Loucy (cell line): ENCODE measurements around the gene DLG2.

Source experiments
- H2AFZ ChIP-seq: fragments of 200-600 bp; sonication (generic); 2 replicates; pipeline ENCODE4 v1.6.0; 2016; ENCODE audit warnings: antibody characterized with exemption, mild to moderate bottlenecking, low read length, moderate library complexity
- H3F3A ChIP-seq: fragments of 200-600 bp; 2 replicates; pipeline ENCODE4 v1.6.0; 2016; ENCODE audit warnings: antibody characterized with exemption, low read depth, mild to moderate bottlenecking
- H3K27me3 ChIP-seq: fragments of 200-600 bp; sonication (generic); 2 replicates; pipeline ENCODE4 v1.6.1; 2014; ENCODE audit warnings: low read length, mild to moderate bottlenecking; ENCODE audit not compliant: insufficient read depth, poor library complexity, severe bottlenecking
- H3K36me3 ChIP-seq: fragments of 200-600 bp; sonication (generic); 2 replicates; pipeline ENCODE4 v1.6.1; 2016; ENCODE audit warnings: low read length; ENCODE audit not compliant: insufficient read depth
- H3K4me1 ChIP-seq: fragments of 200-600 bp; sonication (generic); 2 replicates; pipeline ENCODE4 v1.5.1; 2014; ENCODE audit warnings: low read length, mild to moderate bottlenecking; ENCODE audit not compliant: insufficient read depth, poor library complexity, severe bottlenecking
- H3K4me2 ChIP-seq: fragments of 200-600 bp; sonication (generic); 2 replicates; pipeline ENCODE4 v1.6.0; 2014; ENCODE audit warnings: antibody characterized with exemption, low read length, low read depth, mild to moderate bottlenecking; ENCODE audit not compliant: poor library complexity, severe bottlenecking
- H3K4me3 ChIP-seq: fragments of 200-600 bp; sonication (generic); 2 replicates; pipeline ENCODE4 v1.5.1; 2014; ENCODE audit warnings: low read length, mild to moderate bottlenecking, mixed read lengths; ENCODE audit not compliant: poor library complexity, severe bottlenecking
- H3K79me2 ChIP-seq: fragments of 200-600 bp; sonication (generic); 2 replicates; pipeline ENCODE4 v1.6.1; 2014; ENCODE audit warnings: low read length; ENCODE audit not compliant: insufficient read depth
- H3K9ac ChIP-seq: fragments of 200-600 bp; sonication (generic); 2 replicates; pipeline ENCODE4 v1.6.0; 2014; ENCODE audit warnings: mild to moderate bottlenecking, low read depth, low read length, moderate library complexity; ENCODE audit not compliant: poor library complexity, severe bottlenecking
- H3K9me2 ChIP-seq: fragments of 200-600 bp; sonication (generic); replicated peaks from 2 replicates; pipeline ENCODE4 v1.6.1; 2016; ENCODE audit warnings: low read depth, low read length, mixed read lengths
- H3K9me3 ChIP-seq: fragments of 200-600 bp; sonication (generic); 2 replicates; pipeline ENCODE4 v1.6.1; 2014; ENCODE audit warnings: mild to moderate bottlenecking, antibody characterized with exemption, low read length, low read depth; ENCODE audit not compliant: insufficient read depth
- H4K20me1 ChIP-seq: fragments of 200-600 bp; sonication (generic); 2 replicates; pipeline ENCODE4 v1.6.0; 2014; ENCODE audit warnings: antibody characterized with exemption, low read length, mild to moderate bottlenecking; ENCODE audit not compliant: insufficient read depth, poor library complexity, severe bottlenecking
- CTCF ChIP-seq: fragments of 200-600 bp; sonication (generic); conservative IDR thresholded peaks from 2 replicates; pipeline ENCODE4 v1.5.1; 2014; ENCODE audit warnings: mild to moderate bottlenecking, antibody characterized with exemption, low read length
- EZH2phosphoT487 ChIP-seq: fragments of 200-600 bp; IDR thresholded peaks from 2 replicates; pipeline ENCODE4 v1.6.1; 2018; ENCODE audit warnings: antibody characterized with exemption, mild to moderate bottlenecking, moderate library complexity, borderline replicate concordance

The DLG2 gene

GRCh38 chr11:83819931-83820549 is 1807.1 kb downstream of the DLG2 start:
- Histone ChIP-seq H3K9me2 (no peaks in the 10 kb centered on the region), H3K79me2 (no peaks in the 10 kb centered on the region), H3K4me3 (no peak overlapping the region), H3F3A (no peaks in the 10 kb centered on the region), H3K4me1 (no peaks in the 10 kb centered on the region), H3K36me3 (no peaks in the 10 kb centered on the region), H3K9me3 (no peaks in the 10 kb centered on the region), H3K4me2 (no peak overlapping the region), H3K27me3 (no peaks in the 10 kb centered on the region), H2AFZ (no peak overlapping the region), H4K20me1 (no peaks in the 10 kb centered on the region), H3K9ac (no peak overlapping the region)
- TF ChIP-seq EZH2phosphoT487 (no peak), CTCF (peak; percentile 70)

- H3K9me2 ChIP-seq = no peaks in the 10 kb centered on the region
- no peaks in the 10 kb centered on the region for H4K20me1 ChIP-seq
- no peak overlapping the region for H3K4me3 ChIP-seq
- H3K4me1 ChIP-seq = no peaks in the 10 kb centered on the region
- no peak overlapping the region for H3K4me2 ChIP-seq
- TF ChIP-seq CTCF (no peak), EZH2phosphoT487 (no peak)
- H2AFZ ChIP-seq = no peak overlapping the region
- H3K27me3 ChIP-seq = no peaks in the 10 kb centered on the region
- no peaks in the 10 kb centered on the region for H3K9me3 ChIP-seq
- no peaks in the 10 kb centered on the region for H3K36me3 ChIP-seq
- H3K79me2 ChIP-seq = no peaks in the 10 kb centered on the region
- no peak overlapping the region for H3K9ac ChIP-seq
- H3F3A ChIP-seq = no peaks in the 10 kb centered on the region
Measured at GRCh38 chr11:83818349-83818748, 1808.8 kb downstream of the DLG2 start.

GRCh38 chr11:83816572-83817187 is 1810.5 kb downstream of the DLG2 start:
- H3K9me3 ChIP-seq = no peaks in the 10 kb centered on the region
- H3K9me2 ChIP-seq = no peaks in the 10 kb centered on the region
- H3K4me2 ChIP-seq = no peak overlapping the region
- H2AFZ ChIP-seq = no peak overlapping the region
- H4K20me1 ChIP-seq = no peaks in the 10 kb centered on the region
- H3K4me1 ChIP-seq = no peaks in the 10 kb centered on the region
- TF ChIP-seq CTCF (peak; percentile 80), EZH2phosphoT487 (no peak)
- no peaks in the 10 kb centered on the region for H3K79me2 ChIP-seq
- no peak overlapping the region for H3K4me3 ChIP-seq
- H3K27me3 ChIP-seq = no peaks in the 10 kb centered on the region
- no peaks in the 10 kb centered on the region for H3K36me3 ChIP-seq
- no peak overlapping the region for H3K9ac ChIP-seq
- no peaks in the 10 kb centered on the region for H3F3A ChIP-seq
